B cell (primary cell): ENCODE measurements around the gene RABGAP1. TPM values are rescaled to one million over a fixed set of nuclear protein-coding genes. Genes with fewer than 3 reads are reported as not detected.

Source experiments
- ATAC-seq: fragments of 200-7000 bp; cut with Tn5 transposase; one replicate; pipeline ENCODE4 v1.10.0; 2021; ENCODE audit warnings: low read depth, mild to moderate bottlenecking, moderate number of reproducible peaks, moderate library complexity
- CTCF ChIA-PET: fragments of 350-600 bp; sonication (Branson Sonifier 250); formaldehyde crosslinking; loops from one replicate; lab custom pipeline; 2021; ENCODE audit warnings: antibody characterized with exemption, inconsistent platforms; lab: Charles Lee
- POLR2A ChIA-PET: fragments of 350-600 bp; sonication (Branson Sonifier 250); formaldehyde crosslinking; loops from one replicate; lab custom pipeline; 2021; ENCODE audit warnings: antibody characterized with exemption; lab: Charles Lee
- DNase-seq: peaks from one replicate; pipeline ENCODE4 v3.0.0; 2013
- H2AFZ ChIP-seq: 2 replicates; pipeline ENCODE4 v1.6.1; 2012; ENCODE audit warnings: mild to moderate bottlenecking, low read depth, low read length; ENCODE audit not compliant: insufficient read depth, poor library complexity, severe bottlenecking
- H3K27ac ChIP-seq, 2 donors: 1 replicate in 1 of 2; 2 replicates in 1 of 2; pipeline ENCODE4 v1.5.1; 2012 to 2013; ENCODE audit warnings: low read length in 2 of 2, mild to moderate bottlenecking in 2 of 2, moderate library complexity in 1 of 2
- H3K27me3 ChIP-seq, 4 experiments: fragments of 200-600 bp in 1 of 4; sonication (generic) in 1 of 4; replicated peaks in 1 of 4; 1 replicate in 2 of 4; 2 replicates in 2 of 4; pipeline versions ENCODE4 v1.6.1 to v1.7.0; 2013 to 2016; ENCODE audit warnings: low read length in 3 of 4, mild to moderate bottlenecking in 2 of 4, mixed read lengths in 1 of 4, moderate library complexity in 1 of 4; ENCODE audit not compliant: insufficient read depth in 4 of 4, control insufficient read depth in 3 of 4; ENCODE audit errors: control extremely low read depth in 1 of 4
- H3K36me3 ChIP-seq, 2 experiments: replicated peaks in 1 of 2; 1 replicate in 1 of 2; 2 replicates in 1 of 2; pipeline versions ENCODE4 v1.6.1 to v1.7.1; 2013; ENCODE audit warnings: low read length in 1 of 2; ENCODE audit not compliant: insufficient read depth in 2 of 2, control insufficient read depth in 1 of 2; ENCODE audit errors: control extremely low read depth in 1 of 2, extremely low read depth in 1 of 2
- H3K4me1 ChIP-seq, 2 donors: fragments of 200-600 bp in 1 of 2; sonication (generic) in 1 of 2; 1 replicate in 1 of 2; 2 replicates in 1 of 2; pipeline versions ENCODE4 v1.5.1 to v1.6.1; 2013 to 2017; ENCODE audit warnings: low read length in 2 of 2; ENCODE audit not compliant: control insufficient read depth in 2 of 2, insufficient read depth in 2 of 2
- H3K4me2 ChIP-seq: replicated peaks from 2 replicates; pipeline ENCODE3; 2012; ENCODE audit warnings: mild to moderate bottlenecking, low read depth, low read length; ENCODE audit not compliant: poor library complexity, severe bottlenecking
- H3K4me3 ChIP-seq, 5 experiments: fragments of 200-600 bp in 1 of 5; sonication (generic) in 1 of 5; 1 replicate in 3 of 5; 2 replicates in 2 of 5; pipeline versions ENCODE4 v1.5.1 to v1.7.0; 2011 to 2016; ENCODE audit warnings: low read length in 4 of 5, mild to moderate bottlenecking in 4 of 5, low read depth in 2 of 5, control low read depth in 1 of 5, moderate library complexity in 1 of 5; ENCODE audit not compliant: insufficient read depth in 1 of 5; ENCODE audit errors: control extremely low read depth in 1 of 5, extremely low read depth in 1 of 5
- H3K79me2 ChIP-seq: fragments of 200-600 bp; sonication (generic); one replicate; pipeline ENCODE4 v1.6.0; 2016; ENCODE audit warnings: low read length; ENCODE audit not compliant: control insufficient read depth, insufficient read depth
- H3K9ac ChIP-seq: fragments of 200-600 bp; sonication (generic); 2 replicates; pipeline ENCODE4 v1.6.1; 2017; ENCODE audit warnings: mild to moderate bottlenecking, low read length, moderate library complexity
- H3K9me3 ChIP-seq, 3 donors: one replicate each; pipeline versions ENCODE4 v1.6.1 to v1.7.1; 2013; ENCODE audit warnings: low read length in 2 of 3; ENCODE audit not compliant: control insufficient read depth in 2 of 3, insufficient read depth in 1 of 3; ENCODE audit errors: control extremely low read depth in 1 of 3
- H4K20me1 ChIP-seq: 2 replicates; pipeline ENCODE4 v1.6.0; 2012; ENCODE audit warnings: mild to moderate bottlenecking, low read length; ENCODE audit not compliant: insufficient read depth, control insufficient read depth, poor library complexity, severe bottlenecking
- H3K27ac Mint-ChIP-seq: one replicate; pipeline ENCODE4 v1.8.0; 2021; ENCODE audit warnings: mixed read lengths
- H3K27me3 Mint-ChIP-seq: one replicate; pipeline ENCODE4 v1.8.0; 2021; ENCODE audit warnings: mixed read lengths
- H3K4me1 Mint-ChIP-seq: one replicate; pipeline ENCODE4 v1.8.0; 2021; ENCODE audit warnings: mixed read lengths
- H3K4me3 Mint-ChIP-seq: one replicate; pipeline ENCODE4 v1.8.0; 2021; ENCODE audit warnings: mixed read lengths
- H3K9me3 Mint-ChIP-seq: one replicate; pipeline ENCODE4 v1.8.0; 2022; ENCODE audit warnings: mixed read lengths; ENCODE audit not compliant: insufficient read depth
- CTCF ChIP-seq: fragments of 200-600 bp; IDR thresholded peaks from one replicate; pipeline ENCODE4 v1.8.0; 2022; ENCODE audit warnings: antibody characterized with exemption, mild to moderate bottlenecking
- EZH2 ChIP-seq: IDR thresholded peaks from 2 replicates; pipeline ENCODE4 v1.6.1; 2012; ENCODE audit warnings: borderline replicate concordance, low read depth, mild to moderate bottlenecking, moderate library complexity, low read length; ENCODE audit not compliant: insufficient read depth, poor library complexity, severe bottlenecking
- WGBS: methylation state at CpG from one replicate; pipeline ENCODE4 v1.1.5; 2013; ENCODE audit warnings: missing lambda C conversion rate; ENCODE audit not compliant: insufficient coverage; 5-methylcytosine and 5-hydroxymethylcytosine counted together
- intact Hi-C: fragments of 100-400 bp; cut with micrococcal nuclease; formaldehyde crosslinking; loops from one replicate; pipeline ENCODE4 v1.10.0; 2022
- polyA plus RNA-seq: library from polyadenylated mRNA; depleted of rRNA; stranded (reverse); fragments of >200 nt; gene quantifications from 2 replicates; pipeline ENCODE4 v1.2.3, GENCODE V29; 2012
- total RNA-seq, 2 donors: library from RNA; stranded (reverse); fragments of 120-200 nt in 1 of 2; gene quantifications; 1 replicate in 1 of 2; 2 replicates in 1 of 2; pipeline versions ENCODE4 v1.2.3 to v1.2.4, GENCODE V29; 2013 to 2022

RABGAP1 gene
- total and polyA plus RNA-seq, 2 donors (not counting 1 experiment from before 2014, with no cell fraction given): 13.9 to 81.0 TPM

- peaks cover 1 to 97% of the 10 kb centered on the region in 2 experiments for H3K36me3 ChIP-seq
- H3K4me3 ChIP-seq: no peak overlapping the region
- peak overlapping the region; percentile 85 for H3K27ac Mint-ChIP-seq
- peaks cover 3% of the 10 kb centered on the region for H4K20me1 ChIP-seq
- no peak overlapping the region for H3K9ac ChIP-seq
- intact Hi-C loops: no loop called here
- H3K9me3 ChIP-seq: no peaks in the 10 kb centered on the region
- no peaks in the 10 kb centered on the region for H3K27me3 Mint-ChIP-seq
- POLR2A ChIA-PET: no interaction called here
- H3K9me3 Mint-ChIP-seq: no peaks in the 10 kb centered on the region
- peaks cover 7% of the 10 kb centered on the region for H3K4me1 Mint-ChIP-seq
- H3K27me3 ChIP-seq: no peaks in the 10 kb centered on the region
- H3K4me3 Mint-ChIP-seq: no peak overlapping the region
- ATAC-seq: peak; percentile 45
- H2AFZ ChIP-seq: no peak overlapping the region
- CTCF ChIA-PET: interaction anchor here (1.0 to 2.6 kb wide), 2 partner anchors 113 to 237 kb away, joined by 3 to 9 read pairs; no protein-coding TSS in a partner anchor
- H3K4me1 ChIP-seq: peaks cover 0 to 9% of the 10 kb centered on the region in 2 donors
- no peak for DNase-seq
- H3K79me2 ChIP-seq: peaks cover 3% of the 10 kb centered on the region
- WGBS: 71% methylated on average over 43 of the region's 43 CpGs
- H3K27ac ChIP-seq: peak overlapping the region; percentile 11 to 67
- TF ChIP-seq CTCF: no peak
- no peak for TF ChIP-seq EZH2
- no peak overlapping the region for H3K4me2 ChIP-seq
Measured at GRCh38 chr9:123112015-123112975, 171.5 kb downstream of the RABGAP1 start.

GRCh38 chr9:123113185-123113584 lies 172.4 kb downstream of the RABGAP1 start:
- 94% methylated on average over 6 of the region's 7 CpGs for WGBS
- intact Hi-C loops: no loop called here
- Mint-ChIP-seq H3K9me3 (no peaks in the 10 kb centered on the region), H3K4me3 (no peak overlapping the region), H3K27ac (peak overlapping the region; percentile 85), H3K27me3 (no peaks in the 10 kb centered on the region), H3K4me1 (peaks cover 7% of the 10 kb centered on the region)
- Histone ChIP-seq H4K20me1 (peaks cover 5% of the 10 kb centered on the region), H3K79me2 (peaks cover 9% of the 10 kb centered on the region), H3K27me3 (no peaks in the 10 kb centered on the region), H3K4me3 (no peak overlapping the region), H3K4me2 (no peak overlapping the region), H3K9me3 (no peaks in the 10 kb centered on the region), H3K27ac (peak overlapping the region in 1 of 2 donors; percentile 67), H3K4me1 (peaks cover 0 to 9% of the 10 kb centered on the region in 2 donors), H2AFZ (no peak overlapping the region), H3K9ac (no peak overlapping the region), H3K36me3 (peaks cover 1 to 98% of the 10 kb centered on the region in 2 experiments)
- CTCF ChIA-PET: interaction anchor here (0.7 to 2.6 kb wide), 2 partner anchors 221 to 236 kb away, joined by 3 to 9 read pairs; no protein-coding TSS in a partner anchor
- no peak for ATAC-seq
- POLR2A ChIA-PET: no interaction called here
- no peak for TF ChIP-seq CTCF
- no peak for TF ChIP-seq EZH2
- DNase-seq: no peak
